ENCODE results near the gene SLC50A1. TPM values are rescaled to one million over a fixed set of nuclear protein-coding genes. Genes with fewer than 3 reads are reported as not detected.

Gene SLC50A1
- total RNA-seq, 1 donor from 2014 or later, result 42.6 TPM

GRCh38 chr1:155127105-155127966 is 8.3 kb upstream of the SLC50A1 start, which contains the start of gene EFNA1:
Gene EFNA1, plus strand, starts transcription at chr1:155127876. Its CDS starts 102 bp downstream, at chr1:155127978.
- peaks cover 25% of the 10 kb centered on the region for H3K36me3 ChIP-seq
- no peaks in the 10 kb centered on the region for H3K9me3 ChIP-seq
- intact Hi-C loops (cut with DNase I), result no loop called here
- DNase-seq (peak; percentile 88), ATAC-seq (peak; percentile 75 to 77)
- H3K27ac ChIP-seq, result peak within 1 kb of the TSS; percentile 91
- peaks cover 13% of the 10 kb centered on the region for H3K27me3 ChIP-seq (ENCODE audit: low read depth)
- no peak for TF ChIP-seq CTCF (IDR thresholded peaks at IDR 0.05)
- peak within 1 kb of the TSS; percentile 64 for H3K4me3 ChIP-seq
- H3K4me1 ChIP-seq, result peaks cover 71% of the 10 kb centered on the region

DNA sequence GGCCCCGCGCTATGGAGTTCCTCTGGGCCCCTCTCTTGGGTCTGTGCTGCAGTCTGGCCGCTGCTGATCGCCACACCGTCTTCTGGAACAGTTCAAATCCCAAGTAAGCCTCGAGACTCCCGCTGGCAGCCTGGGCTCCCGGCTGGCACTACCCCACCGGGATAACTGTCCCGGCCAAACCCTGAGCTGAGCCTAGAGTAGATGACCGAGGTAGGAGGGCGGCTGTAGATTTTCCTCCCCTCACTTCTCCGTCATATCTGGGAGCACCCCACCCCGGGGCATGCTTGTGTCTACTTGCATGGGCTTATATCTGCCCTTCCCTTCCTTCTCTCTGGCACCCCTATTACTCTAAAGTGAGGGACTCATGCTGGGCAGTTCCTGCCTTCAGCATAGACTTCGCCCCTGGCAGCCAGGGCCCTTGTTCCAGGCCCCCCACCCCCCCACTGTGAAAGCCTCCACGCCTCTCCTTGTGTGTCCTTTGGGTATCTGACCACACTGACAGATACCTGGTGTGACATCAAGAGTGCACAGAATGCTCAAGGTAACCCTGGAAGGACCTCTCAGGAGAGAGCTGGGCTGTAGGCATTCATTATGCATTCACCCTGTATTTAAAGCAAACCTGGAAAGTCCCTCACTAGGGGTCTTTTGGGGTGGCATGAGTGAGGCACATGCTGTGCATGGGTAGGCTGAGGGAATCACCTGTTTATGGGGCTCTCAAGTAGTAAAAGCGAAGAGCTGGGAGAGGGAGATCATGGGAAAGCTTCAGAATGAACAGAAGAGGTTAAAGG is 7.5 kb upstream of the SLC50A1 start:
- intact Hi-C loops (cut with DNase I), result no loop called here
- Histone ChIP-seq H3K9me3 (no peaks in the 10 kb centered on the region), H3K36me3 (peaks cover 34% of the 10 kb centered on the region), H3K27me3 (ENCODE audit: low read depth) (peaks cover 13% of the 10 kb centered on the region), H3K4me1 (peaks cover 78% of the 10 kb centered on the region), H3K4me3 (peak overlapping the region; percentile 64), H3K27ac (peak overlapping the region; percentile 91)
- no peak for TF ChIP-seq CTCF (IDR thresholded peaks at IDR 0.05)
- DNase-seq, result no peak
- no peak for ATAC-seq

- intact Hi-C loops (cut with DNase I), result no loop called here
- DNase-seq (peak; percentile 55), ATAC-seq (no peak)
- no peak for TF ChIP-seq CTCF (IDR thresholded peaks at IDR 0.05)
- peaks cover 78% of the 10 kb centered on the region for H3K4me1 ChIP-seq
- H3K4me3 ChIP-seq, result peak overlapping the region; percentile 64
- peaks cover 41% of the 10 kb centered on the region for H3K36me3 ChIP-seq
- H3K27ac ChIP-seq, result peak overlapping the region; percentile 91
- H3K9me3 ChIP-seq, result no peaks in the 10 kb centered on the region
- H3K27me3 ChIP-seq (ENCODE audit: low read depth), result peaks cover 13% of the 10 kb centered on the region
Observed at GRCh38 chr1:155128755-155129473, 6.7 kb upstream of the SLC50A1 start.

GRCh38 chr1:155130272-155131006 is 5.2 kb upstream of the SLC50A1 start:
- DNase-seq, result no peak
- peaks cover 78% of the 10 kb centered on the region for H3K4me1 ChIP-seq
- intact Hi-C loops (cut with DNase I), result no loop called here
- no peak for TF ChIP-seq CTCF (IDR thresholded peaks at IDR 0.05)
- H3K4me3 ChIP-seq, result peak overlapping the region; percentile 64
- H3K9me3 ChIP-seq, result no peaks in the 10 kb centered on the region
- peaks cover 50% of the 10 kb centered on the region for H3K36me3 ChIP-seq
- peaks cover 13% of the 10 kb centered on the region for H3K27me3 ChIP-seq (ENCODE audit: low read depth)
- H3K27ac ChIP-seq, result peak overlapping the region; percentile 91
- ATAC-seq, result no peak
